HCT116 (cell line): Measurements from ENCODE around the gene EYA2. TPM values are rescaled to one million over a fixed set of nuclear protein-coding genes. Genes with fewer than 3 reads are reported as not detected.

Experiments used
- ATAC-seq: fragments of 200-7000 bp; cut with Tn5 transposase; 2 replicates; pipeline ENCODE4 v1.9.1; 2020; ENCODE audit warnings: mild to moderate bottlenecking, moderate library complexity
- BruUV-seq: library from RNA; stranded (reverse); fragments of 400-500 nt; replicated peaks from 2 replicates; lab custom pipeline; 2021; lab: Mats Ljungman, UMichigan
- CTCF ChIA-PET: fragments of 300-600 bp; sonication (Branson Sonifier 250); formaldehyde crosslinking; loops from one replicate; lab custom pipeline; 2021; ENCODE audit warnings: antibody characterized with exemption; lab: Charles Lee
- POLR2A ChIA-PET: fragments of 300-600, 350-600 bp; sonication (Branson Sonifier 250); formaldehyde crosslinking; loops from one replicate; lab custom pipeline; 2021; ENCODE audit warnings: antibody characterized with exemption; lab: Charles Lee
- RAD21 ChIA-PET, 2 experiments: fragments of 300-600 bp; sonication (Branson Sonifier 250); formaldehyde crosslinking; loops; one replicate each; lab custom pipeline; 2023; ENCODE audit warnings: low total read pairs in 2 of 2; ENCODE audit not compliant: uncharacterized antibody in 2 of 2, unreplicated experiment in 2 of 2, low non-redundant PET in 1 of 2; lab: Charles Lee
- DNase-seq: peaks from one replicate; pipeline ENCODE4 v3.0.0-alpha.2; 2010; ENCODE audit warnings: low read depth, low spot score
- H2AFZ ChIP-seq: fragments of 200-600 bp; shearing (Covaris generic), sonication (generic); 2 replicates; pipeline ENCODE4 v1.6.1; 2017; ENCODE audit warnings: low read depth, mixed run types, mixed read lengths, antibody characterized with exemption, low read length; ENCODE audit not compliant: poor library complexity, severe bottlenecking
- H3K27ac ChIP-seq: 2 replicates; pipeline ENCODE4 v1.5.1; 2012; ENCODE audit warnings: low read depth, low read length
- H3K27me3 ChIP-seq: fragments of 200-600 bp; sonication (generic); 2 replicates; pipeline ENCODE4 v1.6.1; 2016; ENCODE audit warnings: mixed run types, low read length, mixed read lengths; ENCODE audit not compliant: insufficient read depth
- H3K36me3 ChIP-seq, 2 experiments: fragments of 200-500 bp in 1 of 2; fragments of 200-600 bp in 1 of 2; sonication (Bioruptor generic) in 1 of 2; sonication (generic) in 1 of 2; 2 replicates each; pipeline versions ENCODE4 v1.5.1 to v1.6.1; 2014 to 2016; ENCODE audit warnings: low read length in 2 of 2, inconsistent platforms in 1 of 2, mixed read lengths in 1 of 2, mixed run types in 1 of 2; ENCODE audit not compliant: insufficient read depth in 2 of 2, control insufficient read depth in 1 of 2
- H3K4me1 ChIP-seq, 2 experiments: fragments of 200-600 bp in 1 of 2; sonication (generic) in 1 of 2; 2 replicates each; pipeline versions ENCODE4 v1.5.1 to v1.6.1; 2012 to 2017; ENCODE audit warnings: low read length in 2 of 2, inconsistent platforms in 1 of 2, mild to moderate bottlenecking in 1 of 2, mixed read lengths in 1 of 2, mixed run types in 1 of 2, moderate library complexity in 1 of 2; ENCODE audit not compliant: insufficient read depth in 2 of 2, control insufficient read depth in 1 of 2
- H3K4me2 ChIP-seq: fragments of 200-600 bp; sonication (generic); 2 replicates; pipeline ENCODE4 v1.6.1; 2017; ENCODE audit warnings: mixed run types, low read length, mixed read lengths
- H3K4me3 ChIP-seq, 2 experiments: fragments of 200-600 bp in 1 of 2; sonication (generic) in 1 of 2; replicated peaks in 1 of 2; 2 replicates each; pipeline ENCODE4 v1.5.1; 2011 to 2016; ENCODE audit warnings: low read length in 2 of 2, control low read depth in 1 of 2, low read depth in 1 of 2, mild to moderate bottlenecking in 1 of 2, mixed read lengths in 1 of 2, mixed run types in 1 of 2
- H3K79me2 ChIP-seq: fragments of 200-600 bp; sonication (generic); 2 replicates; pipeline ENCODE4 v1.6.1; 2017; ENCODE audit warnings: mild to moderate bottlenecking, mixed run types, low read length, moderate library complexity, mixed read lengths; ENCODE audit not compliant: insufficient read depth
- H3K9ac ChIP-seq: fragments of 200-600 bp; sonication (generic); 2 replicates; pipeline ENCODE4 v1.6.1; 2016; ENCODE audit warnings: low read length, mixed read lengths
- H3K9me2 ChIP-seq: fragments of 200-600 bp; sonication (generic), shearing (Covaris generic); 2 replicates; pipeline ENCODE4 v1.6.1; 2017; ENCODE audit warnings: mixed run types, mild to moderate bottlenecking, moderate library complexity; ENCODE audit not compliant: insufficient read depth
- H3K9me3 ChIP-seq, 2 experiments: fragments of 200-500 bp in 1 of 2; fragments of 200-600 bp in 1 of 2; sonication (Bioruptor generic) in 1 of 2; sonication (generic) in 1 of 2; 2 replicates each; pipeline ENCODE4 v1.6.1; 2014 to 2017; ENCODE audit warnings: low read length in 2 of 2, mixed read lengths in 2 of 2, inconsistent platforms in 1 of 2, low read depth in 1 of 2, mild to moderate bottlenecking in 1 of 2, mixed run types in 1 of 2, moderate library complexity in 1 of 2; ENCODE audit not compliant: control insufficient read depth in 1 of 2, insufficient read depth in 1 of 2
- H4K20me1 ChIP-seq: fragments of 200-600 bp; sonication (generic), shearing (Covaris generic); 2 replicates; pipeline ENCODE4 v1.6.1; 2017; ENCODE audit warnings: mixed run types, mild to moderate bottlenecking, moderate library complexity; ENCODE audit not compliant: insufficient read depth
- CBX3 ChIP-seq: IDR thresholded peaks from 2 replicates; pipeline ENCODE4 v1.6.1; 2012; ENCODE audit warnings: low read depth
- CEBPB ChIP-seq: IDR thresholded peaks from 2 replicates; pipeline ENCODE4 v1.6.1; 2012; ENCODE audit warnings: low read depth
- FOSL1 ChIP-seq: IDR thresholded peaks from 2 replicates; pipeline ENCODE4 v1.6.1; 2012; ENCODE audit warnings: low read depth
- RAD21 ChIP-seq: IDR thresholded peaks from 2 replicates; pipeline ENCODE4 v1.6.1; 2012; ENCODE audit warnings: low read depth, mild to moderate bottlenecking
- SIN3A ChIP-seq: IDR thresholded peaks from 2 replicates; pipeline ENCODE4 v1.6.1; 2012; ENCODE audit warnings: low read depth
- SRF ChIP-seq: IDR thresholded peaks from 2 replicates; pipeline ENCODE4 v1.6.1; 2012; ENCODE audit warnings: low read depth
- YY1 ChIP-seq: IDR thresholded peaks from 2 replicates; pipeline ENCODE4 v1.6.1; 2011; ENCODE audit warnings: low read length, low read depth, moderate library complexity, mild to moderate bottlenecking; ENCODE audit not compliant: insufficient replicate concordance; ENCODE audit errors: extremely low read depth
- ZFX ChIP-seq: fragments of 450-650 bp; IDR thresholded peaks from 2 replicates; pipeline ENCODE4 v1.6.1; 2017
- ZNF274 ChIP-seq: fragments of 200-500 bp; sonication (Bioruptor generic); IDR thresholded peaks from 2 replicates; pipeline ENCODE4 v1.6.1; 2014; ENCODE audit warnings: mild to moderate bottlenecking, low read depth, low read length, inconsistent platforms
- intact Hi-C: fragments of 100-400 bp; cut with micrococcal nuclease; formaldehyde crosslinking; loops from 2 replicates; pipeline ENCODE4 v1.10.0; 2022
- total RNA-seq: library from RNA; stranded (reverse); gene quantifications from one replicate; pipeline ENCODE4 v1.2.1, GENCODE V29; 2021; ENCODE audit not compliant: unreplicated experiment
- TF ChIP-seq, protein P1 (sequence below): IDR thresholded peaks from 2 replicates; pipeline ENCODE4 v1.6.1; 2012; ENCODE audit warnings: low read depth
- TF ChIP-seq, protein P2 (sequence below): IDR thresholded peaks from 2 replicates; pipeline ENCODE4 v1.6.1; 2012
- TF ChIP-seq, protein P3 (sequence below), 3 experiments: fragments of 200-600 bp in 1 of 3; sonication (generic) in 1 of 3; IDR thresholded peaks in 2 of 3; conservative IDR thresholded peaks in 1 of 3; 2 replicates each; pipeline ENCODE4 v1.5.1; 2012 to 2017; ENCODE audit warnings: low read depth in 2 of 3, low read length in 2 of 3, antibody characterized with exemption in 1 of 3, borderline replicate concordance in 1 of 3, control low read depth in 1 of 3, mild to moderate bottlenecking in 1 of 3, mixed read lengths in 1 of 3, mixed run types in 1 of 3, moderate library complexity in 1 of 3; ENCODE audit not compliant: insufficient read depth in 1 of 3

Gene EYA2
- total RNA-seq, 1 experiment from 2014 or later: not detected

DNA sequence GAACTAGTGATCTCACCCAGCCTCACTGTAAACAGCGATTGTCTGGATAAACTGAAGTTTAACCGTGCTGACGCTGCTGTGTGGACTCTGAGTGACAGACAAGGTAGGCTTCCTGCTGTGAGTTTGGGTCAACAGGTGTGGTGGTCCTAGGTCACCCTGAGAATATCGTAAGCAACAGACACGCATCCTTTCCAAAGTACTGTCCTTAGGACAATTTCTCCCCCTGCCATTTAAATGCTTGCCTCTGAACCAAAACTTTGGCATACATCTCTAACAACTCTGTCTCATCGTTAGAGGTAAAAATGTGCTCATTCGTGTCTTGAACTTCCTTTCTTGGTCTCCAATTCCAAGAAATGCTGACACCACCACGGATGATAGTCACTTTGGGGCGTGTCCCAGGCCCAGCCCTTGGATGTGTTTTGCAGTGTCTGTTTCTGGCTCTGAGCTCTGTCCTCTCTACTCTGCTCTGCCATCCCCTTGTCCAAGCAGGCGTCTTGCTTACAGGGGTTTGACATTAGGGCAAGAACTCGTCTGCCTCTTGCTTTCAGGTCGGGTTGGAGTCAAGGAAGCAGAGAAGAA lies 95.5 kb downstream of the EYA2 start:
- ChIA-PET CTCF (no interaction called here), POLR2A (no interaction called here), RAD21 (no interaction called here)
- Histone ChIP-seq H2AFZ (no peak overlapping the region), H4K20me1 (no peaks in the 10 kb centered on the region), H3K79me2 (no peaks in the 10 kb centered on the region), H3K4me2 (no peak overlapping the region), H3K4me1 (no peaks in the 10 kb centered on the region)
- DNase-seq: no peak
- BruUV-seq: no TSS peak
- TF ChIP-seq ZNF274: no peak
- TF ChIP-seq, protein P1, sequence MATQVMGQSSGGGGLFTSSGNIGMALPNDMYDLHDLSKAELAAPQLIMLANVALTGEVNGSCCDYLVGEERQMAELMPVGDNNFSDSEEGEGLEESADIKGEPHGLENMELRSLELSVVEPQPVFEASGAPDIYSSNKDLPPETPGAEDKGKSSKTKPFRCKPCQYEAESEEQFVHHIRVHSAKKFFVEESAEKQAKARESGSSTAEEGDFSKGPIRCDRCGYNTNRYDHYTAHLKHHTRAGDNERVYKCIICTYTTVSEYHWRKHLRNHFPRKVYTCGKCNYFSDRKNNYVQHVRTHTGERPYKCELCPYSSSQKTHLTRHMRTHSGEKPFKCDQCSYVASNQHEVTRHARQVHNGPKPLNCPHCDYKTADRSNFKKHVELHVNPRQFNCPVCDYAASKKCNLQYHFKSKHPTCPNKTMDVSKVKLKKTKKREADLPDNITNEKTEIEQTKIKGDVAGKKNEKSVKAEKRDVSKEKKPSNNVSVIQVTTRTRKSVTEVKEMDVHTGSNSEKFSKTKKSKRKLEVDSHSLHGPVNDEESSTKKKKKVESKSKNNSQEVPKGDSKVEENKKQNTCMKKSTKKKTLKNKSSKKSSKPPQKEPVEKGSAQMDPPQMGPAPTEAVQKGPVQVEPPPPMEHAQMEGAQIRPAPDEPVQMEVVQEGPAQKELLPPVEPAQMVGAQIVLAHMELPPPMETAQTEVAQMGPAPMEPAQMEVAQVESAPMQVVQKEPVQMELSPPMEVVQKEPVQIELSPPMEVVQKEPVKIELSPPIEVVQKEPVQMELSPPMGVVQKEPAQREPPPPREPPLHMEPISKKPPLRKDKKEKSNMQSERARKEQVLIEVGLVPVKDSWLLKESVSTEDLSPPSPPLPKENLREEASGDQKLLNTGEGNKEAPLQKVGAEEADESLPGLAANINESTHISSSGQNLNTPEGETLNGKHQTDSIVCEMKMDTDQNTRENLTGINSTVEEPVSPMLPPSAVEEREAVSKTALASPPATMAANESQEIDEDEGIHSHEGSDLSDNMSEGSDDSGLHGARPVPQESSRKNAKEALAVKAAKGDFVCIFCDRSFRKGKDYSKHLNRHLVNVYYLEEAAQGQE: no peak
- no peak for TF ChIP-seq ZFX
- TF ChIP-seq SIN3A: no peak
- TF ChIP-seq SRF: no peak
- no peak for TF ChIP-seq RAD21
- TF ChIP-seq, protein P2, sequence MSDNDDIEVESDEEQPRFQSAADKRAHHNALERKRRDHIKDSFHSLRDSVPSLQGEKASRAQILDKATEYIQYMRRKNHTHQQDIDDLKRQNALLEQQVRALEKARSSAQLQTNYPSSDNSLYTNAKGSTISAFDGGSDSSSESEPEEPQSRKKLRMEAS: no peak
- TF ChIP-seq, protein P3, sequence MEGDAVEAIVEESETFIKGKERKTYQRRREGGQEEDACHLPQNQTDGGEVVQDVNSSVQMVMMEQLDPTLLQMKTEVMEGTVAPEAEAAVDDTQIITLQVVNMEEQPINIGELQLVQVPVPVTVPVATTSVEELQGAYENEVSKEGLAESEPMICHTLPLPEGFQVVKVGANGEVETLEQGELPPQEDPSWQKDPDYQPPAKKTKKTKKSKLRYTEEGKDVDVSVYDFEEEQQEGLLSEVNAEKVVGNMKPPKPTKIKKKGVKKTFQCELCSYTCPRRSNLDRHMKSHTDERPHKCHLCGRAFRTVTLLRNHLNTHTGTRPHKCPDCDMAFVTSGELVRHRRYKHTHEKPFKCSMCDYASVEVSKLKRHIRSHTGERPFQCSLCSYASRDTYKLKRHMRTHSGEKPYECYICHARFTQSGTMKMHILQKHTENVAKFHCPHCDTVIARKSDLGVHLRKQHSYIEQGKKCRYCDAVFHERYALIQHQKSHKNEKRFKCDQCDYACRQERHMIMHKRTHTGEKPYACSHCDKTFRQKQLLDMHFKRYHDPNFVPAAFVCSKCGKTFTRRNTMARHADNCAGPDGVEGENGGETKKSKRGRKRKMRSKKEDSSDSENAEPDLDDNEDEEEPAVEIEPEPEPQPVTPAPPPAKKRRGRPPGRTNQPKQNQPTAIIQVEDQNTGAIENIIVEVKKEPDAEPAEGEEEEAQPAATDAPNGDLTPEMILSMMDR (IDR thresholded peaks at IDR 0.05 in 2 of 3, conservative IDR thresholded peaks at IDR 0.05 in 1 of 3; ENCODE audit: borderline replicate concordance in 1 of 3, insufficient read depth in 1 of 3, low read depth in 2 of 3, low read length in 2 of 3): no peak
- no peak for TF ChIP-seq CBX3
- TF ChIP-seq YY1: no peak
- no peak for TF ChIP-seq CEBPB
- TF ChIP-seq FOSL1: no peak
- TF ChIP-seq, all 23 proteins: peak for 0
- Histone ChIP-seq H3K27ac (no peak overlapping the region), H3K9me2 (no peaks in the 10 kb centered on the region), H3K9ac (no peak overlapping the region), H3K36me3 (no peaks in the 10 kb centered on the region), H3K9me3 (no peaks in the 10 kb centered on the region), H3K4me3 (no peak overlapping the region), H3K27me3 (peaks cover 13% of the 10 kb centered on the region)
- intact Hi-C loops: no loop called here
- no peak for ATAC-seq
